ENCODE results near the gene GALNT1. TPM values are rescaled to one million over a fixed set of nuclear protein-coding genes. Genes with fewer than 3 reads are reported as not detected.
A peak's percentile ranks its signal among the peaks of the same experiment; 100 is the strongest.

Gene GALNT1
- total RNA-seq, 1 donor, result 796 TPM

GRCh38 chr18:35653392-35654135 lies 72.0 kb downstream of the GALNT1 start:
- Histone ChIP-seq H3K36me3 (ENCODE audit: insufficient read depth, low read length) (peaks cover 20% of the 10 kb centered on the region), H3K4me1 (ENCODE audit: insufficient read depth, low read length) (no peaks in the 10 kb centered on the region), H3K27me3 (ENCODE audit: insufficient read depth, low read length) (no peaks in the 10 kb centered on the region), H3K79me2 (ENCODE audit: insufficient read depth, low read length) (peaks cover 94% of the 10 kb centered on the region), H3K27ac (ENCODE audit: low read depth, low read length) (no peak overlapping the region), H3K9me3 (ENCODE audit: low read depth, low read length) (no peaks in the 10 kb centered on the region), H2AFZ (ENCODE audit: low read length) (no peak overlapping the region), H3K4me3 (ENCODE audit: insufficient read depth, low read length) (no peak overlapping the region), H3K4me2 (ENCODE audit: insufficient read depth, low read length) (no peak overlapping the region), H4K20me1 (ENCODE audit: insufficient read depth, low read length) (peaks cover 77% of the 10 kb centered on the region)
- TF ChIP-seq CTCF (IDR thresholded peaks at IDR 0.05; ENCODE audit: extremely low read depth, low read depth, low read length), result no peak
- DNase-seq (ENCODE audit: insufficient read length, low spot score, missing footprints), result no peak

- no peak overlapping the region for H3K27ac ChIP-seq (ENCODE audit: low read depth, low read length)
- peaks cover 25% of the 10 kb centered on the region for H3K36me3 ChIP-seq (ENCODE audit: insufficient read depth, low read length)
- no peak overlapping the region for H3K4me2 ChIP-seq (ENCODE audit: insufficient read depth, low read length)
- TF ChIP-seq CTCF (IDR thresholded peaks at IDR 0.05; ENCODE audit: extremely low read depth, low read depth, low read length), result no peak
- no peaks in the 10 kb centered on the region for H3K9me3 ChIP-seq (ENCODE audit: low read depth, low read length)
- no peak for DNase-seq (ENCODE audit: insufficient read length, low spot score, missing footprints)
- peaks cover 61% of the 10 kb centered on the region for H4K20me1 ChIP-seq (ENCODE audit: insufficient read depth, low read length)
- no peak overlapping the region for H2AFZ ChIP-seq (ENCODE audit: low read length)
- peaks cover 94% of the 10 kb centered on the region for H3K79me2 ChIP-seq (ENCODE audit: insufficient read depth, low read length)
- H3K4me1 ChIP-seq (ENCODE audit: insufficient read depth, low read length), result no peaks in the 10 kb centered on the region
- no peaks in the 10 kb centered on the region for H3K27me3 ChIP-seq (ENCODE audit: insufficient read depth, low read length)
- no peak overlapping the region for H3K4me3 ChIP-seq (ENCODE audit: insufficient read depth, low read length)
These were observed 76.6 kb downstream of the GALNT1 start for GRCh38 chr18:35658112-35658511.

- H3K9me3 ChIP-seq (ENCODE audit: low read depth, low read length), result no peaks in the 10 kb centered on the region
- peaks cover 93% of the 10 kb centered on the region for H3K79me2 ChIP-seq (ENCODE audit: insufficient read depth, low read length)
- H4K20me1 ChIP-seq (ENCODE audit: insufficient read depth, low read length), result peaks cover 51% of the 10 kb centered on the region
- no peak for DNase-seq (ENCODE audit: insufficient read length, low spot score, missing footprints)
- no peaks in the 10 kb centered on the region for H3K4me1 ChIP-seq (ENCODE audit: insufficient read depth, low read length)
- H3K27me3 ChIP-seq (ENCODE audit: insufficient read depth, low read length), result no peaks in the 10 kb centered on the region
- TF ChIP-seq CTCF (IDR thresholded peaks at IDR 0.05; ENCODE audit: extremely low read depth, low read depth, low read length), result peak; percentile 10
- no peak overlapping the region for H3K4me2 ChIP-seq (ENCODE audit: insufficient read depth, low read length)
- H3K36me3 ChIP-seq (ENCODE audit: insufficient read depth, low read length), result peaks cover 49% of the 10 kb centered on the region
- H2AFZ ChIP-seq (ENCODE audit: low read length), result no peak overlapping the region
- H3K27ac ChIP-seq (ENCODE audit: low read depth, low read length), result no peak overlapping the region
- H3K4me3 ChIP-seq (ENCODE audit: insufficient read depth, low read length), result no peak overlapping the region
These were observed 80.1 kb downstream of the GALNT1 start for GRCh38 chr18:35661483-35662146.

Data from osteoblast (primary cell).